ENCODE measurements around the gene EPS15.
"Not testable (repeated sequence)": the region's sequence is repeated elsewhere in the genome, so short reads cannot be mapped to it uniquely, and the experiment has no call there.

Gene EPS15

GRCh38 chr1:51439053-51439452 lies 80.0 kb downstream of the EPS15 start:
- H3K4me3 Mint-ChIP-seq, result no peak overlapping the region
- peaks cover 43% of the 10 kb centered on the region for H3K4me1 Mint-ChIP-seq
- H3K36me3 Mint-ChIP-seq, result peaks cover 28% of the 10 kb centered on the region
- H3K27ac Mint-ChIP-seq, result no peak overlapping the region
- H3K27me3 Mint-ChIP-seq, result no peaks in the 10 kb centered on the region
- no peaks in the 10 kb centered on the region for H3K9me3 Mint-ChIP-seq

- H3K9me3 Mint-ChIP-seq, H3K27ac Mint-ChIP-seq, H3K4me3 Mint-ChIP-seq, H3K27me3 Mint-ChIP-seq: not testable (repeated sequence)
- Mint-ChIP-seq H3K36me3 (peaks cover 24% of the 10 kb centered on the region), H3K4me1 (peaks cover 45% of the 10 kb centered on the region)
Observed at GRCh38 chr1:51437391-51437790, 81.7 kb downstream of the EPS15 start.

- Mint-ChIP-seq H3K9me3 (no peaks in the 10 kb centered on the region), H3K36me3 (peaks cover 20% of the 10 kb centered on the region), H3K4me1 (peaks cover 35% of the 10 kb centered on the region), H3K4me3 (no peak overlapping the region), H3K27me3 (no peaks in the 10 kb centered on the region), H3K27ac (no peak overlapping the region)
Observed at GRCh38 chr1:51435878-51436277, 83.2 kb downstream of the EPS15 start.

- Mint-ChIP-seq H3K36me3 (peaks cover 21% of the 10 kb centered on the region), H3K4me1 (peaks cover 37% of the 10 kb centered on the region)
Observed at GRCh38 chr1:51433972-51434510, 85.0 kb downstream of the EPS15 start.

GRCh38 chr1:51433269-51433971 lies 85.6 kb downstream of the EPS15 start:
- Mint-ChIP-seq H3K36me3 (peaks cover 19% of the 10 kb centered on the region), H3K27ac (peak overlapping the region; percentile 37), H3K4me1 (peaks cover 32% of the 10 kb centered on the region), H3K4me3 (no peak overlapping the region), H3K27me3 (no peaks in the 10 kb centered on the region), H3K9me3 (no peaks in the 10 kb centered on the region)

More at GRCh38 chr1:51433972-51434510, 85.0 kb downstream of the EPS15 start:
- H3K4me3 Mint-ChIP-seq, result no peak overlapping the region
- H3K27ac Mint-ChIP-seq, result peak overlapping the region; percentile 37
- no peaks in the 10 kb centered on the region for H3K9me3 Mint-ChIP-seq
- H3K27me3 Mint-ChIP-seq, result no peaks in the 10 kb centered on the region

GRCh38 chr1:51432146-51432545 lies 86.9 kb downstream of the EPS15 start:
- no peak overlapping the region for H3K27ac Mint-ChIP-seq
- H3K4me3 Mint-ChIP-seq, result no peak overlapping the region
- peaks cover 32% of the 10 kb centered on the region for H3K36me3 Mint-ChIP-seq

GRCh38 chr1:51427438-51427837 lies 91.6 kb downstream of the EPS15 start:
- H3K4me1 Mint-ChIP-seq, result peaks cover 9% of the 10 kb centered on the region

More at GRCh38 chr1:51432146-51432545, 86.9 kb downstream of the EPS15 start:
- Mint-ChIP-seq H3K4me1 (peaks cover 32% of the 10 kb centered on the region), H3K27me3 (no peaks in the 10 kb centered on the region), H3K9me3 (no peaks in the 10 kb centered on the region)

GRCh38 chr1:51425955-51426354 lies 93.1 kb downstream of the EPS15 start:
- Mint-ChIP-seq H3K36me3 (peaks cover 34% of the 10 kb centered on the region), H3K27ac (no peak overlapping the region), H3K4me1 (peaks cover 15% of the 10 kb centered on the region), H3K4me3 (no peak overlapping the region), H3K27me3 (no peaks in the 10 kb centered on the region), H3K9me3 (no peaks in the 10 kb centered on the region)

More at GRCh38 chr1:51427438-51427837, 91.6 kb downstream of the EPS15 start:
- no peak overlapping the region for H3K4me3 Mint-ChIP-seq
- H3K9me3 Mint-ChIP-seq, result no peaks in the 10 kb centered on the region
- H3K27me3 Mint-ChIP-seq, result no peaks in the 10 kb centered on the region
- no peak overlapping the region for H3K27ac Mint-ChIP-seq
- peaks cover 30% of the 10 kb centered on the region for H3K36me3 Mint-ChIP-seq

- no peak overlapping the region for H3K4me3 Mint-ChIP-seq
- no peak overlapping the region for H3K27ac Mint-ChIP-seq
- H3K4me1 Mint-ChIP-seq, result peaks cover 15% of the 10 kb centered on the region
- no peaks in the 10 kb centered on the region for H3K27me3 Mint-ChIP-seq
- no peaks in the 10 kb centered on the region for H3K9me3 Mint-ChIP-seq
- peaks cover 39% of the 10 kb centered on the region for H3K36me3 Mint-ChIP-seq
Observed at GRCh38 chr1:51425273-51425672, 93.8 kb downstream of the EPS15 start.

GRCh38 chr1:51423073-51423821 lies 95.8 kb downstream of the EPS15 start:
- no peaks in the 10 kb centered on the region for H3K27me3 Mint-ChIP-seq
- peak overlapping the region; percentile 43 for H3K27ac Mint-ChIP-seq
- H3K36me3 Mint-ChIP-seq, result peaks cover 40% of the 10 kb centered on the region
- H3K9me3 Mint-ChIP-seq, result no peaks in the 10 kb centered on the region
- H3K4me3 Mint-ChIP-seq, result no peak overlapping the region
- H3K4me1 Mint-ChIP-seq, result peaks cover 10% of the 10 kb centered on the region

GRCh38 chr1:51422367-51423072 lies 96.5 kb downstream of the EPS15 start:
- Mint-ChIP-seq H3K36me3 (peaks cover 39% of the 10 kb centered on the region), H3K4me3 (no peak overlapping the region), H3K9me3 (no peaks in the 10 kb centered on the region), H3K27me3 (no peaks in the 10 kb centered on the region), H3K27ac (no peak overlapping the region), H3K4me1 (peaks cover 12% of the 10 kb centered on the region)

- Mint-ChIP-seq H3K36me3 (peaks cover 35% of the 10 kb centered on the region), H3K4me3 (peak overlapping the region; percentile 74), H3K4me1 (peaks cover 15% of the 10 kb centered on the region), H3K27ac (peak overlapping the region; percentile 5), H3K9me3 (no peaks in the 10 kb centered on the region), H3K27me3 (no peaks in the 10 kb centered on the region)
Observed at GRCh38 chr1:51421964-51422363, 97.1 kb downstream of the EPS15 start.

- Mint-ChIP-seq H3K4me3 (peak overlapping the region; percentile 49), H3K27ac (no peak overlapping the region), H3K36me3 (peaks cover 35% of the 10 kb centered on the region), H3K9me3 (no peaks in the 10 kb centered on the region), H3K27me3 (no peaks in the 10 kb centered on the region), H3K4me1 (peaks cover 15% of the 10 kb centered on the region)
Observed at GRCh38 chr1:51420867-51421627, 98.0 kb downstream of the EPS15 start.

GRCh38 chr1:51418384-51418959 lies 100.6 kb downstream of the EPS15 start:
- no peaks in the 10 kb centered on the region for H3K9me3 Mint-ChIP-seq
- H3K36me3 Mint-ChIP-seq, result peaks cover 31% of the 10 kb centered on the region
- no peak overlapping the region for H3K27ac Mint-ChIP-seq
- H3K4me3 Mint-ChIP-seq, result no peak overlapping the region
- peaks cover 15% of the 10 kb centered on the region for H3K4me1 Mint-ChIP-seq
- no peaks in the 10 kb centered on the region for H3K27me3 Mint-ChIP-seq

Data from activated naive CD4-positive, alpha-beta T cell treated with anti-CD3 and anti-CD28 coated beads, Interleukin-2, amount 50 U/mL, for 24 hours (primary cell).